OCI-LY3 (cell line): ENCODE measurements around the gene OR2A1.
"Not testable (repeated sequence)": the region's sequence is repeated elsewhere in the genome, so short reads cannot be mapped to it uniquely, and the experiment has no call there.

ENCODE experiments used
- EZH2phosphoT487 ChIP-seq: fragments of 200-600 bp; shearing (Covaris generic); IDR thresholded peaks from 2 replicates; pipeline ENCODE4 v1.6.1; 2018; ENCODE audit warnings: antibody characterized with exemption, mixed run types, low read depth
- TF ChIP-seq, protein P1 (sequence below): fragments of 200-600, 300-600 bp; sonication (generic); IDR thresholded peaks from 2 replicates; pipeline ENCODE4 v1.5.1; 2014; ENCODE audit warnings: antibody characterized with exemption, low read length, low read depth

GRCh38 chr7:144282490-144282889 lies 29.7 kb upstream of the OR2A1 start:
- TF ChIP-seq, protein P1, sequence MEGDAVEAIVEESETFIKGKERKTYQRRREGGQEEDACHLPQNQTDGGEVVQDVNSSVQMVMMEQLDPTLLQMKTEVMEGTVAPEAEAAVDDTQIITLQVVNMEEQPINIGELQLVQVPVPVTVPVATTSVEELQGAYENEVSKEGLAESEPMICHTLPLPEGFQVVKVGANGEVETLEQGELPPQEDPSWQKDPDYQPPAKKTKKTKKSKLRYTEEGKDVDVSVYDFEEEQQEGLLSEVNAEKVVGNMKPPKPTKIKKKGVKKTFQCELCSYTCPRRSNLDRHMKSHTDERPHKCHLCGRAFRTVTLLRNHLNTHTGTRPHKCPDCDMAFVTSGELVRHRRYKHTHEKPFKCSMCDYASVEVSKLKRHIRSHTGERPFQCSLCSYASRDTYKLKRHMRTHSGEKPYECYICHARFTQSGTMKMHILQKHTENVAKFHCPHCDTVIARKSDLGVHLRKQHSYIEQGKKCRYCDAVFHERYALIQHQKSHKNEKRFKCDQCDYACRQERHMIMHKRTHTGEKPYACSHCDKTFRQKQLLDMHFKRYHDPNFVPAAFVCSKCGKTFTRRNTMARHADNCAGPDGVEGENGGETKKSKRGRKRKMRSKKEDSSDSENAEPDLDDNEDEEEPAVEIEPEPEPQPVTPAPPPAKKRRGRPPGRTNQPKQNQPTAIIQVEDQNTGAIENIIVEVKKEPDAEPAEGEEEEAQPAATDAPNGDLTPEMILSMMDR, result not testable (repeated sequence)
- TF ChIP-seq EZH2phosphoT487, result not testable (repeated sequence)
